ENCODE results near the gene TAS2R40.

DNA sequence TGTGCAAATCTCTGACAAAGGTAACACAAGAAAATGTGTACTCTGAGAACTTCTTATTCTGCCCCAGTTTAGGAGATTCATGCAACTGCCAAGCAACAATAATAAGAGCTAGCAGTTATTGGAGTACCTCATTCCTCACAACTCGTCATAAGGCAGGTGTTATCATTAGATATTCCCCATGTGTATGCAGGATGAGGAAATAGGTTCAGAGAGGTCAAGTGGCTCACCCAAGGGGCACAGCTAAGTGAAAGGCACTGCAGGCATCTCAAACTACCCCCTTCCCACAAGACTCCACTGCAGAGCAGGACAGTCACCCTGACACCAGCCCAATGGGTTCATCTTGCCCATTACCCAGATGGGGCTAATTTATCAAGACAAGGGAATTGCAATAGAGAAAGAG, 40.1 kb downstream of the TAS2R40 start:
- TF ChIP-seq CTCF (IDR thresholded peaks at IDR 0.05), result no peak
- TF ChIP-seq POLR2AphosphoS5 (IDR thresholded peaks at IDR 0.05), result no peak

Data from stomach (tissue), 4 donors.